Measurements from ENCODE around the gene ALX4. TPM values are rescaled to one million over a fixed set of nuclear protein-coding genes. Genes with fewer than 3 reads are reported as not detected.
A peak's percentile ranks its signal among the peaks of the same experiment; 100 is the strongest.

ALX4 gene
- total RNA-seq, 2 donors from 2014 or later, result not detected

GRCh38 chr11:44288133-44288526, 21.8 kb downstream of the ALX4 start:
- ATAC-seq (ENCODE audit: insufficient number of reproducible peaks, low FRiP score, low read depth) (no peak), DNase-seq (ENCODE audit: low spot score) (no peak)
- no peaks in the 10 kb centered on the region for H3K27me3 ChIP-seq (replicated peaks; ENCODE audit: insufficient read depth)
- H3K9me3 ChIP-seq, result no peaks in the 10 kb centered on the region
- H3K36me3 ChIP-seq, result no peaks in the 10 kb centered on the region
- H3K4me3 ChIP-seq, result no peak overlapping the region
- H3K27ac ChIP-seq, result no peak overlapping the region
- TF ChIP-seq CTCF (IDR thresholded peaks at IDR 0.05), result no peak
- H3K4me1 ChIP-seq (ENCODE audit: control insufficient read depth in 1 of 2, low read depth in 2 of 2), result peaks cover 0 to 9% of the 10 kb centered on the region in 2 donors

DNA sequence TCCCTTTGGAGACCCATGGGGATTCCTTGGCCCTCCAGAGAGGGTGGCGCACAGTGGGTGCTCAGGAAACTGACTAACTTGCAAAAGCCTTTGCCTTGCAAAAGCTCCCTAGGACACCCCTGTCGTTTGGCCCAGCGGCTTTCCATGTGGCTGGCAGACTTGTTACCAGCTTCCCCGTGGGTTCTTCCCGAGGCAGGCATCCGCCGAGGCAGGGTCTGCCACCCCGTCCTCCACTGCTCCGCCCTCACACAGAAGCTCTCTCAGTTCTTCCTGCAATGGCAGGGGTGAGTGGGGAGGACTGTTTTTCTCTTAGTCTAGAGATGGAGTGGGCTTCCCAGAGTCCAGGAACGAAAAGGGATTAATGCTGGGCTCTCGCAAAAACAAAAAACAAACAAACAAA, 23.0 kb downstream of the ALX4 start:
- no peaks in the 10 kb centered on the region for H3K9me3 ChIP-seq
- TF ChIP-seq CTCF (IDR thresholded peaks at IDR 0.05), result no peak
- ATAC-seq (ENCODE audit: insufficient number of reproducible peaks, low FRiP score, low read depth), result no peak

GRCh38 chr11:44286268-44286880, 23.6 kb downstream of the ALX4 start:
- ATAC-seq (ENCODE audit: insufficient number of reproducible peaks, low FRiP score, low read depth), result no peak
- Histone ChIP-seq H3K27me3 (replicated peaks; ENCODE audit: insufficient read depth) (no peaks in the 10 kb centered on the region), H3K27ac (no peak overlapping the region), H3K4me3 (no peak overlapping the region), H3K4me1 (ENCODE audit: control insufficient read depth in 1 of 2, low read depth in 2 of 2) (peaks cover 0 to 9% of the 10 kb centered on the region in 2 donors), H3K36me3 (no peaks in the 10 kb centered on the region), H3K9me3 (no peaks in the 10 kb centered on the region)
- no peak for DNase-seq (ENCODE audit: low spot score)
- peak; percentile 91 for TF ChIP-seq CTCF (IDR thresholded peaks at IDR 0.05)

More for the DNA sequence above, 23.0 kb downstream of the ALX4 start:
- H3K4me1 ChIP-seq (ENCODE audit: control insufficient read depth in 1 of 2, low read depth in 2 of 2), result peaks cover 0 to 9% of the 10 kb centered on the region in 2 donors
- no peaks in the 10 kb centered on the region for H3K36me3 ChIP-seq
- no peak overlapping the region for H3K4me3 ChIP-seq
- H3K27me3 ChIP-seq (replicated peaks; ENCODE audit: insufficient read depth), result no peaks in the 10 kb centered on the region
- DNase-seq (ENCODE audit: low spot score), result no peak
- no peak overlapping the region for H3K27ac ChIP-seq

GRCh38 chr11:44285756-44286155, 24.2 kb downstream of the ALX4 start:
- DNase-seq (ENCODE audit: low spot score) (no peak), ATAC-seq (ENCODE audit: insufficient number of reproducible peaks, low FRiP score, low read depth) (no peak)
- H3K4me3 ChIP-seq, result no peak overlapping the region
- no peaks in the 10 kb centered on the region for H3K27me3 ChIP-seq (replicated peaks; ENCODE audit: insufficient read depth)
- H3K9me3 ChIP-seq, result no peaks in the 10 kb centered on the region
- H3K27ac ChIP-seq, result no peak overlapping the region
- peaks cover 0 to 9% of the 10 kb centered on the region in 2 donors for H3K4me1 ChIP-seq (ENCODE audit: control insufficient read depth in 1 of 2, low read depth in 2 of 2)
- TF ChIP-seq CTCF (IDR thresholded peaks at IDR 0.05), result no peak
- H3K36me3 ChIP-seq, result no peaks in the 10 kb centered on the region

- Histone ChIP-seq H3K36me3 (no peaks in the 10 kb centered on the region), H3K4me1 (ENCODE audit: control insufficient read depth in 1 of 2, low read depth in 2 of 2) (no peaks in the 10 kb centered on the region), H3K27ac (no peak overlapping the region), H3K4me3 (no peak overlapping the region), H3K27me3 (replicated peaks; ENCODE audit: insufficient read depth) (no peaks in the 10 kb centered on the region), H3K9me3 (no peaks in the 10 kb centered on the region)
- ATAC-seq (ENCODE audit: insufficient number of reproducible peaks, low FRiP score, low read depth), result no peak
- no peak for DNase-seq (ENCODE audit: low spot score)
- no peak for TF ChIP-seq CTCF (IDR thresholded peaks at IDR 0.05)
Measured at GRCh38 chr11:44282620-44283019, 27.3 kb downstream of the ALX4 start.

Data from thoracic aorta (tissue), 2 donors.